ENCODE measurements around the gene SLAMF9.

DNA sequence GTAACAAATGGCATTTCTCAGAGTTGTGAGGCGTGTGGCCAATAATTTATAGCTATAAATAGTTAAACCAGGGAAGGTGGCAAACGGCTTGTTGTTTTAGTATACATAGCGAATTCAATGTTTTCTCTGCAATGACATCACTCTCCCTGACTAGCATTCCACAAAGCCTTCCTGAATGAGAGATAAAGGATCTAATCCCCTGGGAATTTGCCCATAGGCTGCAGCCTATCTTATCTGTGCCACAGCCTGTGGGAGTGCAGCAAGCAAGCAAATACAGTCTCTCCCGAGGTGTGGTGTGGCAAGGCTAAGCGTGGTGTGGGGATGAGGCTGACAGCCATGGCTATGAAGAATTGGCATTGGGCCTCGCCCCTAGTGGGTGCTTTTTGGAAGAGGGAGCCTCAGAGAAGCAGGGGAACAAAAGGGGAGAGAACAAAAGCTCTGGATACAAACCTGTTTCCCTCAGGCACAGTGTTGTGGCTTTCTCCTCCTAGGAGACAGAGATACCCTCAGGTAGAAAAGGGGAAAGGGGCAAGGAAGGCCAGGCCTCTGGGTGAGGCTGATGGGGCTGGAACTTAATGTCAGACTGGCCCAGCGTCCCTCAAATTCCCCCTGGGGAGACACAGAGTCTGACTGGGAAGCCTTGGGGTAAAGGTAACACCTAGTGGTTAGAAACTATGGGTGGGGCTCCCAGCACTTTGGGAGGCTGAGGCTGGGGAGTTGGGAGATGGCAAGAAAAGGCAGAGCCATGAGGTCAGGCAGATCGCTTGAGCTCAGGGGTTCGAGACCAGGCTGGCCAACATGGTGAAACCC lies 37.6 kb downstream of the SLAMF9 start:
- TF ChIP-seq ATF1 (CRISPR knock-in tag; IDR thresholded peaks at IDR 0.05) (no peak), ELF4 (CRISPR knock-in tag; IDR thresholded peaks at IDR 0.05; ENCODE audit: low read depth) (no peak), HMGA2 (CRISPR knock-in tag; IDR thresholded peaks at IDR 0.05) (no peak), CREM (CRISPR knock-in tag; IDR thresholded peaks at IDR 0.05) (no peak), MXD4 (CRISPR knock-in tag; IDR thresholded peaks at IDR 0.05; ENCODE audit: borderline replicate concordance) (no peak), ZNF121 (CRISPR knock-in tag; IDR thresholded peaks at IDR 0.05) (no peak)
- TF ChIP-seq, protein P1, sequence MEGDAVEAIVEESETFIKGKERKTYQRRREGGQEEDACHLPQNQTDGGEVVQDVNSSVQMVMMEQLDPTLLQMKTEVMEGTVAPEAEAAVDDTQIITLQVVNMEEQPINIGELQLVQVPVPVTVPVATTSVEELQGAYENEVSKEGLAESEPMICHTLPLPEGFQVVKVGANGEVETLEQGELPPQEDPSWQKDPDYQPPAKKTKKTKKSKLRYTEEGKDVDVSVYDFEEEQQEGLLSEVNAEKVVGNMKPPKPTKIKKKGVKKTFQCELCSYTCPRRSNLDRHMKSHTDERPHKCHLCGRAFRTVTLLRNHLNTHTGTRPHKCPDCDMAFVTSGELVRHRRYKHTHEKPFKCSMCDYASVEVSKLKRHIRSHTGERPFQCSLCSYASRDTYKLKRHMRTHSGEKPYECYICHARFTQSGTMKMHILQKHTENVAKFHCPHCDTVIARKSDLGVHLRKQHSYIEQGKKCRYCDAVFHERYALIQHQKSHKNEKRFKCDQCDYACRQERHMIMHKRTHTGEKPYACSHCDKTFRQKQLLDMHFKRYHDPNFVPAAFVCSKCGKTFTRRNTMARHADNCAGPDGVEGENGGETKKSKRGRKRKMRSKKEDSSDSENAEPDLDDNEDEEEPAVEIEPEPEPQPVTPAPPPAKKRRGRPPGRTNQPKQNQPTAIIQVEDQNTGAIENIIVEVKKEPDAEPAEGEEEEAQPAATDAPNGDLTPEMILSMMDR (IDR thresholded peaks at IDR 0.05): no peak
- TF ChIP-seq, protein P2, sequence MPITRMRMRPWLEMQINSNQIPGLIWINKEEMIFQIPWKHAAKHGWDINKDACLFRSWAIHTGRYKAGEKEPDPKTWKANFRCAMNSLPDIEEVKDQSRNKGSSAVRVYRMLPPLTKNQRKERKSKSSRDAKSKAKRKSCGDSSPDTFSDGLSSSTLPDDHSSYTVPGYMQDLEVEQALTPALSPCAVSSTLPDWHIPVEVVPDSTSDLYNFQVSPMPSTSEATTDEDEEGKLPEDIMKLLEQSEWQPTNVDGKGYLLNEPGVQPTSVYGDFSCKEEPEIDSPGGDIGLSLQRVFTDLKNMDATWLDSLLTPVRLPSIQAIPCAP (CRISPR knock-in tag; IDR thresholded peaks at IDR 0.05): no peak
- TF ChIP-seq, protein P3, sequence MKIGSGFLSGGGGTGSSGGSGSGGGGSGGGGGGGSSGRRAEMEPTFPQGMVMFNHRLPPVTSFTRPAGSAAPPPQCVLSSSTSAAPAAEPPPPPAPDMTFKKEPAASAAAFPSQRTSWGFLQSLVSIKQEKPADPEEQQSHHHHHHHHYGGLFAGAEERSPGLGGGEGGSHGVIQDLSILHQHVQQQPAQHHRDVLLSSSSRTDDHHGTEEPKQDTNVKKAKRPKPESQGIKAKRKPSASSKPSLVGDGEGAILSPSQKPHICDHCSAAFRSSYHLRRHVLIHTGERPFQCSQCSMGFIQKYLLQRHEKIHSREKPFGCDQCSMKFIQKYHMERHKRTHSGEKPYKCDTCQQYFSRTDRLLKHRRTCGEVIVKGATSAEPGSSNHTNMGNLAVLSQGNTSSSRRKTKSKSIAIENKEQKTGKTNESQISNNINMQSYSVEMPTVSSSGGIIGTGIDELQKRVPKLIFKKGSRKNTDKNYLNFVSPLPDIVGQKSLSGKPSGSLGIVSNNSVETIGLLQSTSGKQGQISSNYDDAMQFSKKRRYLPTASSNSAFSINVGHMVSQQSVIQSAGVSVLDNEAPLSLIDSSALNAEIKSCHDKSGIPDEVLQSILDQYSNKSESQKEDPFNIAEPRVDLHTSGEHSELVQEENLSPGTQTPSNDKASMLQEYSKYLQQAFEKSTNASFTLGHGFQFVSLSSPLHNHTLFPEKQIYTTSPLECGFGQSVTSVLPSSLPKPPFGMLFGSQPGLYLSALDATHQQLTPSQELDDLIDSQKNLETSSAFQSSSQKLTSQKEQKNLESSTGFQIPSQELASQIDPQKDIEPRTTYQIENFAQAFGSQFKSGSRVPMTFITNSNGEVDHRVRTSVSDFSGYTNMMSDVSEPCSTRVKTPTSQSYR (CRISPR knock-in tag; IDR thresholded peaks at IDR 0.05): no peak
- TF ChIP-seq, protein P4, sequence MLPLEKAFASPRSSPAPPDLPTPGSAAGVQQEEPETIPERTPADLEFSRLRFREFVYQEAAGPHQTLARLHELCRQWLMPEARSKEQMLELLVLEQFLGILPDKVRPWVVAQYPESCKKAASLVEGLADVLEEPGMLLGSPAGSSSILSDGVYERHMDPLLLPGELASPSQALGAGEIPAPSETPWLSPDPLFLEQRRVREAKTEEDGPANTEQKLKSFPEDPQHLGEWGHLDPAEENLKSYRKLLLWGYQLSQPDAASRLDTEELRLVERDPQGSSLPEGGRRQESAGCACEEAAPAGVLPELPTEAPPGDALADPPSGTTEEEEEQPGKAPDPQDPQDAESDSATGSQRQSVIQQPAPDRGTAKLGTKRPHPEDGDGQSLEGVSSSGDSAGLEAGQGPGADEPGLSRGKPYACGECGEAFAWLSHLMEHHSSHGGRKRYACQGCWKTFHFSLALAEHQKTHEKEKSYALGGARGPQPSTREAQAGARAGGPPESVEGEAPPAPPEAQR (CRISPR knock-in tag; IDR thresholded peaks at IDR 0.05): no peak
- TF ChIP-seq, protein P5, sequence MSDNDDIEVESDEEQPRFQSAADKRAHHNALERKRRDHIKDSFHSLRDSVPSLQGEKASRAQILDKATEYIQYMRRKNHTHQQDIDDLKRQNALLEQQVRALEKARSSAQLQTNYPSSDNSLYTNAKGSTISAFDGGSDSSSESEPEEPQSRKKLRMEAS (CRISPR knock-in tag; IDR thresholded peaks at IDR 0.05): no peak
- TF ChIP-seq, protein P6, sequence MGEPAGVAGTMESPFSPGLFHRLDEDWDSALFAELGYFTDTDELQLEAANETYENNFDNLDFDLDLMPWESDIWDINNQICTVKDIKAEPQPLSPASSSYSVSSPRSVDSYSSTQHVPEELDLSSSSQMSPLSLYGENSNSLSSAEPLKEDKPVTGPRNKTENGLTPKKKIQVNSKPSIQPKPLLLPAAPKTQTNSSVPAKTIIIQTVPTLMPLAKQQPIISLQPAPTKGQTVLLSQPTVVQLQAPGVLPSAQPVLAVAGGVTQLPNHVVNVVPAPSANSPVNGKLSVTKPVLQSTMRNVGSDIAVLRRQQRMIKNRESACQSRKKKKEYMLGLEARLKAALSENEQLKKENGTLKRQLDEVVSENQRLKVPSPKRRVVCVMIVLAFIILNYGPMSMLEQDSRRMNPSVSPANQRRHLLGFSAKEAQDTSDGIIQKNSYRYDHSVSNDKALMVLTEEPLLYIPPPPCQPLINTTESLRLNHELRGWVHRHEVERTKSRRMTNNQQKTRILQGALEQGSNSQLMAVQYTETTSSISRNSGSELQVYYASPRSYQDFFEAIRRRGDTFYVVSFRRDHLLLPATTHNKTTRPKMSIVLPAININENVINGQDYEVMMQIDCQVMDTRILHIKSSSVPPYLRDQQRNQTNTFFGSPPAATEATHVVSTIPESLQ (CRISPR knock-in tag; IDR thresholded peaks at IDR 0.05): no peak
